ENCODE data around the gene DENND2D. TPM values are rescaled to one million over a fixed set of nuclear protein-coding genes. Genes with fewer than 3 reads are reported as not detected.

The DENND2D gene
- total RNA-seq, 4 donors from 2014 or later, result 26.7 to 48.9 (median 33.6) TPM

- no peak overlapping the region for H3K4me3 ChIP-seq (ENCODE audit: low read depth, poor library complexity, severe bottlenecking)
- intact Hi-C loops (cut with DNase I; ENCODE audit: low total_unique reads), result no loop called here
- WGBS, 2 donors, result 86 to 90% methylated on average over 6 of the region's 6 CpGs
- TF ChIP-seq CTCF (IDR thresholded peaks at IDR 0.05) (no peak), POLR2A (IDR thresholded peaks at IDR 0.05) (no peak)
- DNase-seq (ENCODE audit: low spot score in 2 of 2), result no peak
Measured at GRCh38 chr1:111183308-111184069, 17.0 kb downstream of the DENND2D start.

- intact Hi-C loops (cut with DNase I; ENCODE audit: low total_unique reads), result no loop called here
- TF ChIP-seq CTCF (IDR thresholded peaks at IDR 0.05), result no peak
- TF ChIP-seq POLR2A (IDR thresholded peaks at IDR 0.05), result no peak
- 97% methylated on average over 2 of the region's 2 CpGs for WGBS, 2 donors
- DNase-seq (ENCODE audit: low spot score in 2 of 2), result no peak
- no peak overlapping the region for H3K4me3 ChIP-seq (ENCODE audit: low read depth, poor library complexity, severe bottlenecking)
Measured at GRCh38 chr1:111182052-111182451, 18.4 kb downstream of the DENND2D start.

- TF ChIP-seq POLR2A (IDR thresholded peaks at IDR 0.05) (no peak), CTCF (IDR thresholded peaks at IDR 0.05) (no peak)
- H3K4me3 ChIP-seq (ENCODE audit: low read depth, poor library complexity, severe bottlenecking), result no peak overlapping the region
- intact Hi-C loops (cut with DNase I; ENCODE audit: low total_unique reads), result no loop called here
- DNase-seq (ENCODE audit: low spot score in 2 of 2), result no peak
Measured at GRCh38 chr1:111179968-111180533, 20.4 kb downstream of the DENND2D start.

GRCh38 chr1:111176678-111177077 lies 23.8 kb downstream of the DENND2D start:
- TF ChIP-seq POLR2A (IDR thresholded peaks at IDR 0.05), result no peak
- no peak for TF ChIP-seq CTCF (IDR thresholded peaks at IDR 0.05)
- 67 to 76% methylated on average over 1 of the region's 1 CpG for WGBS, 2 donors
- intact Hi-C loops (cut with DNase I; ENCODE audit: low total_unique reads), result no loop called here
- no peak overlapping the region for H3K4me3 ChIP-seq (ENCODE audit: low read depth, poor library complexity, severe bottlenecking)
- no peak for DNase-seq (ENCODE audit: low spot score in 2 of 2)

- DNase-seq (ENCODE audit: low spot score in 2 of 2), result no peak
- intact Hi-C loops (cut with DNase I; ENCODE audit: low total_unique reads), result no loop called here
- H3K4me3 ChIP-seq (ENCODE audit: low read depth, poor library complexity, severe bottlenecking), result no peak overlapping the region
- TF ChIP-seq CTCF (IDR thresholded peaks at IDR 0.05), result no peak
- TF ChIP-seq POLR2A (IDR thresholded peaks at IDR 0.05), result no peak
- 91 to 94% methylated on average over 3 of the region's 3 CpGs for WGBS, 2 donors
Measured at GRCh38 chr1:111175349-111175748, 25.1 kb downstream of the DENND2D start.
